Large intestine (tissue), 3 donors: ENCODE measurements around the gene IDH2. TPM values are rescaled to one million over a fixed set of nuclear protein-coding genes. Genes with fewer than 3 reads are reported as not detected.
"Not testable (repeated sequence)": the region's sequence is repeated elsewhere in the genome, so short reads cannot be mapped to it uniquely, and the experiment has no call there.

Source experiments
- DNase-seq, 2 donors: peaks; one replicate each; pipeline versions ENCODE4 v3.0.0 to v3.0.0-alpha.2; 2013
- H3K27ac ChIP-seq: one replicate; pipeline ENCODE4 v1.5.1; 2013; ENCODE audit warnings: low read length
- H3K27me3 ChIP-seq: 2 replicates; pipeline ENCODE4 v1.6.1; 2013; ENCODE audit warnings: low read length; ENCODE audit not compliant: control insufficient read depth, insufficient read depth
- H3K36me3 ChIP-seq: 2 replicates; pipeline ENCODE4 v1.6.1; 2013; ENCODE audit warnings: low read length; ENCODE audit not compliant: control insufficient read depth, insufficient read depth
- H3K4me1 ChIP-seq: one replicate; pipeline ENCODE4 v1.6.1; 2013; ENCODE audit warnings: low read length; ENCODE audit not compliant: control insufficient read depth, insufficient read depth
- H3K4me3 ChIP-seq: one replicate; pipeline ENCODE4 v1.5.1; 2013; ENCODE audit warnings: low read length
- H3K9me3 ChIP-seq: one replicate; pipeline ENCODE4 v1.6.1; 2013; ENCODE audit warnings: mild to moderate bottlenecking, low read depth, low read length, moderate library complexity; ENCODE audit not compliant: control insufficient read depth
- WGBS: methylation state at CpG from one replicate; pipeline ENCODE4 v1.1.5; 2013; ENCODE audit warnings: low lambda C conversion rate; ENCODE audit not compliant: insufficient coverage; 5-methylcytosine and 5-hydroxymethylcytosine counted together
- polyA plus RNA-seq: library from polyadenylated mRNA; unstranded; fragments of 120-200 nt; gene quantifications from one replicate; pipeline ENCODE4 v1.2.1, GENCODE V29; 2013

The IDH2 gene
- polyA plus RNA-seq, 1 donor = 85.2 TPM

GRCh38 chr15:90075420-90076289 is 26.6 kb downstream of the IDH2 start:
- WGBS = no CpG with 5 or more reads among the region's 13 CpGs
- Histone ChIP-seq H3K36me3 (peaks cover 66% of the 10 kb centered on the region), H3K9me3 (no peaks in the 10 kb centered on the region), H3K4me1 (peaks cover 53% of the 10 kb centered on the region), H3K27me3 (no peaks in the 10 kb centered on the region), H3K27ac (peak overlapping the region; percentile 87), H3K4me3 (no peak overlapping the region)
- peak; percentile 82 to 86 for DNase-seq

GRCh38 chr15:90074916-90075315 is 27.4 kb downstream of the IDH2 start:
- peaks cover 62% of the 10 kb centered on the region for H3K36me3 ChIP-seq
- H3K9me3 ChIP-seq = no peaks in the 10 kb centered on the region
- H3K4me1 ChIP-seq = peaks cover 57% of the 10 kb centered on the region
- DNase-seq = no peak
- no CpG with 5 or more reads among the region's 5 CpGs for WGBS
- no peaks in the 10 kb centered on the region for H3K27me3 ChIP-seq
- no peak overlapping the region for H3K4me3 ChIP-seq
- H3K27ac ChIP-seq = peak overlapping the region; percentile 87

GRCh38 chr15:90074023-90074422 is 28.2 kb downstream of the IDH2 start:
- Histone ChIP-seq H3K36me3 (peaks cover 63% of the 10 kb centered on the region), H3K27ac (peak overlapping the region; percentile 87), H3K9me3 (no peaks in the 10 kb centered on the region), H3K4me3 (no peak overlapping the region), H3K4me1 (peaks cover 57% of the 10 kb centered on the region), H3K27me3 (no peaks in the 10 kb centered on the region)
- DNase-seq = no peak
- no CpG with 5 or more reads among the region's 12 CpGs for WGBS

GRCh38 chr15:90072978-90073640 is 29.2 kb downstream of the IDH2 start:
- no CpG with 5 or more reads among the region's 17 CpGs for WGBS
- Histone ChIP-seq H3K4me3 (no peak overlapping the region), H3K4me1 (peaks cover 57% of the 10 kb centered on the region), H3K9me3 (no peaks in the 10 kb centered on the region), H3K27me3 (no peaks in the 10 kb centered on the region), H3K27ac (peak overlapping the region; percentile 73), H3K36me3 (peaks cover 61% of the 10 kb centered on the region)
- DNase-seq = peak; percentile 60 to 68

GRCh38 chr15:90071220-90071807 is 31.0 kb downstream of the IDH2 start:
- Histone ChIP-seq H3K36me3 (peaks cover 58% of the 10 kb centered on the region), H3K9me3 (peaks cover 4% of the 10 kb centered on the region), H3K27me3 (no peaks in the 10 kb centered on the region), H3K27ac (peak overlapping the region; percentile 73), H3K4me1 (peaks cover 53% of the 10 kb centered on the region), H3K4me3 (no peak overlapping the region)
- DNase-seq = peak; percentile 78 to 83
- 80% methylated on average over 1 of the region's 5 CpGs for WGBS

GRCh38 chr15:90070623-90071022 is 31.6 kb downstream of the IDH2 start:
- not testable (repeated sequence) for H3K4me3 ChIP-seq, H3K27me3 ChIP-seq, H3K9me3 ChIP-seq, DNase-seq
- H3K4me1 ChIP-seq = peaks cover 47% of the 10 kb centered on the region
- H3K27ac ChIP-seq = peak overlapping the region; percentile 25
- H3K36me3 ChIP-seq = peaks cover 53% of the 10 kb centered on the region
- WGBS = no CpG with 5 or more reads among the region's 2 CpGs

- H3K36me3 ChIP-seq = peaks cover 32% of the 10 kb centered on the region
- H3K27me3 ChIP-seq = no peaks in the 10 kb centered on the region
- 90% methylated on average over 2 of the region's 37 CpGs for WGBS
- no peak overlapping the region for H3K27ac ChIP-seq
- H3K9me3 ChIP-seq = peaks cover 4% of the 10 kb centered on the region
- DNase-seq = no peak
- H3K4me1 ChIP-seq = peaks cover 36% of the 10 kb centered on the region
- no peak overlapping the region for H3K4me3 ChIP-seq
These were observed 34.2 kb downstream of the IDH2 start for GRCh38 chr15:90067953-90068606.

- H3K4me3 ChIP-seq = no peak overlapping the region
- WGBS = no CpG with 5 or more reads among the region's 55 CpGs
- peaks cover 36% of the 10 kb centered on the region for H3K4me1 ChIP-seq
- H3K27me3 ChIP-seq = no peaks in the 10 kb centered on the region
- no peak for DNase-seq
- peaks cover 4% of the 10 kb centered on the region for H3K9me3 ChIP-seq
- H3K36me3 ChIP-seq = peaks cover 28% of the 10 kb centered on the region
- H3K27ac ChIP-seq = no peak overlapping the region
These were observed 34.9 kb downstream of the IDH2 start for GRCh38 chr15:90067181-90067952.

GRCh38 chr15:90065682-90066049 is 36.6 kb downstream of the IDH2 start:
- DNase-seq = no peak
- Histone ChIP-seq H3K9me3 (peaks cover 4% of the 10 kb centered on the region), H3K27me3 (no peaks in the 10 kb centered on the region), H3K27ac (no peak overlapping the region), H3K36me3 (peaks cover 28% of the 10 kb centered on the region), H3K4me1 (peaks cover 39% of the 10 kb centered on the region), H3K4me3 (no peak overlapping the region)
- WGBS = 67% methylated on average over 1 of the region's 7 CpGs
